Measurements from ENCODE around the gene RESP18. TPM values are rescaled to one million over a fixed set of nuclear protein-coding genes. Genes with fewer than 3 reads are reported as not detected.
"Not testable (repeated sequence)": the region's sequence is repeated elsewhere in the genome, so short reads cannot be mapped to it uniquely, and the experiment has no call there.

Gene RESP18
- total RNA-seq, 6 experiments from 2014 or later, result not detected

DNA sequence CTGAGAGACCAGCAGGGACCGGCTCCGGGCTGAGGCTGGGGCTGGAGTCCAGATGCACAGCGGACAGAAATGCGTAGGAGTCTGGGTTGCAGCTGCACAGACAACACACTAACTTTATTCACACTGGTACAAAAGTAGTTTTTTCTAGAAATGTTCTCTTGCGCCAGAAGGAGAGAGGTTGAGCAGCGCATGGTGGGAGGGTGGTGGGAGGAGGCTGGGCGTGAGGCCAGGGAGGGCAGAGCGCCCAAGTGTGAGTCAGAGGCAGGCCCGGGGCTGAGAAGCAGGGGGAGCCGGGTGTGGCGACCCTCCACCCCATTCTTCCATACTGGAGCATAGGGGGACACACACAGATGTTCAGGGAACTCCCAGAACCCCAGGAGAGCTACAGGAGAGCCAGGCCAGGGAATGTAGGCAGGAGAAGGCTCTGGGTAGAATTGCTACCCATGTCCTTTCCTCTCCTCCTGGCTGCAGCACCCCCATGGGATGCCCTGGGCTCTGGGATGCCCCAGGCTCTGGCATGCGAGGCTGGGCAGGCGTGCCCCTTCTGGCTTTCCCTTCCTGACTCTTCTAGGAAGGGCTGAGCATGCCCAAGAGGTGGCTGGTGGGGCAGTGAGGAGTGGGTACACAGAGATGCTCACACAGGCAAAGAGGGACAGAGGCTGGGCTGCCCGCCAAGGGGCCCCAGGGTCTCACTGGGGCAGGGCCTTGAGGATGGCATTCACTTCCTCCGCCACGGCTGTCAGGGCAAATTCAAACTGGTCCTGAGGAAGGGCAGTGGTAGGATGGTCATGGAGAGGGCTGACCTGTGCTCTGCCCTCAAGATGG is 42.8 kb downstream of the RESP18 start:
- Histone ChIP-seq H3K27me3 (no peaks in the 10 kb centered on the region), H3K4me3 (no peak overlapping the region), H3K9me3 (no peaks in the 10 kb centered on the region), H3K27ac (no peak overlapping the region), H3K4me1 (no peaks in the 10 kb centered on the region), H3K36me3 (peaks cover 0 to 11% (median 3%) of the 10 kb centered on the region in 4 donors)
- ATAC-seq (peak in 1 of 4 donors; percentile 35), DNase-seq (no peak)
- TF ChIP-seq, protein P1, sequence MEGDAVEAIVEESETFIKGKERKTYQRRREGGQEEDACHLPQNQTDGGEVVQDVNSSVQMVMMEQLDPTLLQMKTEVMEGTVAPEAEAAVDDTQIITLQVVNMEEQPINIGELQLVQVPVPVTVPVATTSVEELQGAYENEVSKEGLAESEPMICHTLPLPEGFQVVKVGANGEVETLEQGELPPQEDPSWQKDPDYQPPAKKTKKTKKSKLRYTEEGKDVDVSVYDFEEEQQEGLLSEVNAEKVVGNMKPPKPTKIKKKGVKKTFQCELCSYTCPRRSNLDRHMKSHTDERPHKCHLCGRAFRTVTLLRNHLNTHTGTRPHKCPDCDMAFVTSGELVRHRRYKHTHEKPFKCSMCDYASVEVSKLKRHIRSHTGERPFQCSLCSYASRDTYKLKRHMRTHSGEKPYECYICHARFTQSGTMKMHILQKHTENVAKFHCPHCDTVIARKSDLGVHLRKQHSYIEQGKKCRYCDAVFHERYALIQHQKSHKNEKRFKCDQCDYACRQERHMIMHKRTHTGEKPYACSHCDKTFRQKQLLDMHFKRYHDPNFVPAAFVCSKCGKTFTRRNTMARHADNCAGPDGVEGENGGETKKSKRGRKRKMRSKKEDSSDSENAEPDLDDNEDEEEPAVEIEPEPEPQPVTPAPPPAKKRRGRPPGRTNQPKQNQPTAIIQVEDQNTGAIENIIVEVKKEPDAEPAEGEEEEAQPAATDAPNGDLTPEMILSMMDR (IDR thresholded peaks at IDR 0.05), result no peak
- WGBS (ENCODE audit: insufficient coverage, low coverage, low lambda C conversion rate, missing lambda C conversion rate), result 29% methylated on average over 9 of the region's 16 CpGs
- intact Hi-C loops (cut with DNase I), result loop anchor here in 1 of 2 donors (10.0 kb wide), 2 partner anchors 65 to 265 kb away; partner anchors contain the start of genes ANKZF1 and ATG9A

GRCh38 chr2:219289195-219289536 is 43.4 kb downstream of the RESP18 start:
- peaks cover 0 to 16% (median 5%) of the 10 kb centered on the region in 4 donors for H3K36me3 ChIP-seq
- ATAC-seq (no peak), DNase-seq (no peak)
- intact Hi-C loops (cut with DNase I), result no loop called here
- 64% methylated on average over 5 of the region's 6 CpGs for WGBS (ENCODE audit: insufficient coverage, low coverage, low lambda C conversion rate, missing lambda C conversion rate)
- H3K4me1 ChIP-seq, result no peaks in the 10 kb centered on the region
- H3K27ac ChIP-seq, result no peak overlapping the region
- no peak overlapping the region for H3K4me3 ChIP-seq
- H3K9me3 ChIP-seq, result no peaks in the 10 kb centered on the region
- H3K27me3 ChIP-seq, result no peaks in the 10 kb centered on the region
- TF ChIP-seq, protein P1 (IDR thresholded peaks at IDR 0.05), result no peak
- no peak for TF ChIP-seq POLR2A (IDR thresholded peaks at IDR 0.05)

- no peak for DNase-seq
- intact Hi-C loops (cut with DNase I), result no loop called here
- no peak overlapping the region for H3K4me3 ChIP-seq
- no peaks in the 10 kb centered on the region for H3K27me3 ChIP-seq
- H3K9me3 ChIP-seq, result no peaks in the 10 kb centered on the region
- H3K4me1 ChIP-seq, result no peaks in the 10 kb centered on the region
- H3K36me3 ChIP-seq, result peaks cover 0 to 28% (median 9%) of the 10 kb centered on the region in 4 donors
- no peak overlapping the region for H3K27ac ChIP-seq
- TF ChIP-seq POLR2A (IDR thresholded peaks at IDR 0.05), result no peak
- TF ChIP-seq, protein P1 (IDR thresholded peaks at IDR 0.05), result no peak
- whole genome bisulfite sequencing (ENCODE audit: insufficient coverage, low coverage, low lambda C conversion rate, missing lambda C conversion rate), result 87% methylated on average over 3 of the region's 10 CpGs
- ATAC-seq, result no peak
Measured at GRCh38 chr2:219287580-219288265, 44.8 kb downstream of the RESP18 start.

DNA sequence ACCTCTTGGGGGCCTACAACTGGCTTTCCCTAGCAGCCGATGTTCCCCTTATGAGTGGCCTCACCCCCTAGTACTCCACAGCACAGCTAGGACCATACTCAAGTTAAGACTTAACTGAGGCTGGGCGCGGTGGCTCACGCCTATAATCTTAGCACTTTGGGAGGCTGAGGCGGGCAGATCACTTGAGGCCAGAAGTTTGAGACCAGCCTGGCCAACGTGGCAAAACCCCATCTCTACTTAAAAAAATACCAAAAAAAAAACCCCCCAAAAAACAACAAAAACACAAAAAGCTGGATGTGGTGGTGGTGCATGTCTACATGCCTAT is 45.5 kb downstream of the RESP18 start:
- H3K9me3 ChIP-seq; H3K27ac ChIP-seq; DNase-seq; intact Hi-C loops (cut with DNase I); H3K4me1 ChIP-seq; H3K27me3 ChIP-seq; H3K4me3 ChIP-seq; ATAC-seq: not testable (repeated sequence)
- peaks cover 0 to 35% (median 10%) of the 10 kb centered on the region in 4 donors for H3K36me3 ChIP-seq
- 63% methylated on average over 2 of the region's 6 CpGs for whole genome bisulfite sequencing (ENCODE audit: insufficient coverage, low coverage, low lambda C conversion rate, missing lambda C conversion rate)

GRCh38 chr2:219286436-219287115 is 46.0 kb downstream of the RESP18 start:
- Histone ChIP-seq H3K27me3 (no peaks in the 10 kb centered on the region), H3K36me3 (peaks cover 0 to 40% (median 10%) of the 10 kb centered on the region in 4 donors), H3K4me1 (no peaks in the 10 kb centered on the region), H3K27ac (no peak overlapping the region), H3K4me3 (no peak overlapping the region), H3K9me3 (no peaks in the 10 kb centered on the region)
- intact Hi-C loops (cut with DNase I), result no loop called here
- DNase-seq, result no peak
- no peak for ATAC-seq
- TF ChIP-seq, protein P1 (IDR thresholded peaks at IDR 0.05), result no peak
- no peak for TF ChIP-seq POLR2A (IDR thresholded peaks at IDR 0.05)
- WGBS (ENCODE audit: insufficient coverage, low coverage, low lambda C conversion rate, missing lambda C conversion rate), result no CpG with 5 or more reads among the region's 12 CpGs

Measured in right lobe of liver (tissue), 6 donors.